NCI-H748 (cell line): ENCODE data around the gene FAM78B.

Source experiments
- DNase-seq: peaks from one replicate; lab custom pipeline; 2025; ENCODE audit not compliant: unreplicated experiment; lab: John Stamatoyannopoulos, UW

Gene FAM78B

DNA sequence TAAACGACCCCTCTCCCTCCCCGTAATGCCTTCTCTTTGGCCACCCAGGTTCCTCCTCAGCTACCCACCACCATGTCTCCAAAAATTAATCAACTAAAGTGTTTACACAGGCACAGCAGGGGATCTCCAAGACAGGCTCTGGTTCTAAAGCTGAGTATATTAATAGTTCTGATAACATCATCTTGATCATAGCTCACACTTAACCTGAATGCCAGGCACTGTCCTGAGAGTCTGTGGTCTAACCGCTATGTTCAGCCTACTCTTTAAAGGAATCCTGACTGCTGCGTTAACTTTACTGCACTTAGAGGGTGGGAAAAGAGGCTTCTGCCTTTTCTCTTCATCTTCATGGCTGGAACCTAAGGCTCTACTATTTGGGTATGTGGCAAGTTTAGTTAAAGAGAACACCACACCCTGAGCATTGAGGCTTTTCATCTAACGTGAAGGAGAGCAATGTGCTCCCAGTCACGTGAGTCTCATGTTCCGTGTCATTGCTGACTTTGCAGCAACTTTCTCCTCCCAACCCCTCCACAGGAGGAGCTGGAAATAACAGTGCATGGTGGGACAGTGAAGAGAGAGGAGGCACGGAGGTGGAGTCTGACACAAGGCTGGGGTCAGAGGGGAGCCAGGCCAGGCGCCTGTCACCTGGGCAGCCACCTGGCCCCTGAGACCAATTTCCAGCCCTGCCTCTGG, 86.4 kb downstream of the FAM78B start:
- DNase-seq: no peak

DNA sequence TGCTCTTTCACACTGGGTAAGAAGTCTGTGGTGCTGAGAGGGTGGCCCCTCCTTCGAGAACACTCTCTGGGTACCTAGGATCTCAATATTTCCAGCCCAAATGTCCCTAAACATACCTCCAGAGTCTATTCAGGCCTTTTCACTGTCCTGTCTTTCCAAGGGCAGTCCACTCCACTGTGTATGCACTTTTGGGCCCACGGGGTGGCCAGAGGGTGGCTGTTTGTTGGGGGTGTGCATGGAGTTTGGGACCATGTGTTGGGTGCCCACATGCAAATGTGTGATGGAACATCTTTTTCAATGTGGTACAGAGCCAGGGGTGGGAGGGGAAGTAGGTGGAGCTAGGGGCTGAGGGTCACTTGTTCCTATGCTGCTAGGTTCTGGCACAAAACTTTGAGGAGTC, 87.5 kb downstream of the FAM78B start:
- no peak for DNase-seq

GRCh38 chr1:166073489-166073888, 93.3 kb downstream of the FAM78B start:
- no peak for DNase-seq

- no peak for DNase-seq
Observed at GRCh38 chr1:166069390-166069789, 97.4 kb downstream of the FAM78B start.

- DNase-seq: no peak
Observed at GRCh38 chr1:166066107-166066506, 100.7 kb downstream of the FAM78B start.

DNA sequence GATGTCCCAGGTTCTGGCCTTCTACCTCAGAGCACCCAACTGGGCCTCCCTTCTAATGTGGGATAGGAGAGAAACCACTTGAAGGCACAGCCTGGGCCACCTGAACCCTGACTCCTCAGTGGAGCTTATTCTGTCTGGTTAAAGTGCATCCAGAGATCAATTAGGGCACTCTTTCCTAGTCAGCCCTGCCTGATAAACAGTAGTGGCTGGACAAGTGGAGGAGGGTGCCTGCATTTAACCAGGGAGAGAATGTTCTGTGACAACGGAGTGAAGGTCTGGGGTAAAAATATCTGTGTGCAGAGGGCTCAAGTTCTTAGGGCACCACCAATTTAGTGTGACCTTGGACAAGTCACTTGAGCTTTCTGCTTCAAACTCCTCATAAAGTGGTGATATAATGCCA, 101.8 kb downstream of the FAM78B start:
- DNase-seq: no peak

DNA sequence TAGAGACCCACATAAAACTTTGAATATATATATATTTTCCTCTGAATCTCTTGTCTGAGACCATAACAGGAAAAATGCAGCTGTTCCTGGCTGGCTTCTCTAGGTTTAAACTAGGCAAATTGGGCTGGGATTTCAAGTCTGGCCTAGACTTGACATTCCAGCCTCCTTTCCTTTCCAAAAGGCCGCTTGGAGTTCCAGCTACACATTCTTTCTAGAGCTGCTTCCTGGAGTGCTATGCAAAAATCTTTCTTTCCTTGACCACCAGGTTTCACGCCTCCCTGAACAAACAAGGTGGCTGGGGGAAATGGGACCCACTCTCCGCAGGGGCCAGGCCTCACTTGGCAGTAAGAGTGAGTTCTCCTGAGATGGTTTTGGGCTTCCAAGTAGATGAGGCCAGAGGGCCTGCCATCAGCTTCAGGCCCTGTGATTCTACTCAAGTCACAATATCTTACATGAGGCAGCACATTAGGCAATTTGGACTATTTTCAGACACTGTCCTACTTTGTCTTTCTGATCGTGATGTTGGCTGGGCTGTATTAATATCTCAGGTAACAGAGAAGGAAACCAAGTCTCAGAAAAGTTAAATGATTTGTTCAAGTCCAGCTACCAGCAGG, 102.4 kb downstream of the FAM78B start:
- DNase-seq: no peak

- DNase-seq: no peak
Observed at GRCh38 chr1:166063701-166064100, 103.1 kb downstream of the FAM78B start.

DNA sequence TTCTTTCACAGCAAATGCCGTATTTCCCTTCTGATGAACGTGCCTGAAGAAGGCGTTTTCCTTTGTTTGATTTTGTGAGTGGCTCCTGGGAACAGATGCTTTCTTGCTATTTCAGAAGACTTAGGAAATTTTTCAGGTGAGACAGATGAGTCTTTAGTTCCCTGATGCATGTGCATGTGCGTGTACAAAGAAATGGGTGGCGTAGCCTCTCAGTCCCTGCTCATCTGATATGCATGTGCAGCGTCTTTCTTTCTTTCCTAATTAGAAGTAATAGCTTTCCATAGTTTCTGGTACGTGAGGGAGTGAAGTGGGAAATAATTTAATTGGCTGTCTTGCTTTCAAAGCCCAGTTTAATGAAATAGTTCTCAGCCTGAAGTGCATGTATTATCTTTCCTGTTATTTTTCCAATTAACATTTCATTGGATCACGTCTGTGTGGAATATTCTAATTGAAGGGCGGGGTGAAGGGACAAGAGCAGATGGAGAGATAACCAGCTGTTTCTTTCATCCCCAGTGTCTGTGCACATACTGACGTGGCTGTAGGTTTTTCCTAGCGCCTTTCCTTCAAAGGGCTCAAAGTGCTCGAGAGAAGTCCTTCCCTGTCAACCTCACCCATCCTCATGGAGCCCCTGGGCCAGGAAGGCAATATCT, 104.3 kb downstream of the FAM78B start:
- DNase-seq: peak; percentile 40

DNA sequence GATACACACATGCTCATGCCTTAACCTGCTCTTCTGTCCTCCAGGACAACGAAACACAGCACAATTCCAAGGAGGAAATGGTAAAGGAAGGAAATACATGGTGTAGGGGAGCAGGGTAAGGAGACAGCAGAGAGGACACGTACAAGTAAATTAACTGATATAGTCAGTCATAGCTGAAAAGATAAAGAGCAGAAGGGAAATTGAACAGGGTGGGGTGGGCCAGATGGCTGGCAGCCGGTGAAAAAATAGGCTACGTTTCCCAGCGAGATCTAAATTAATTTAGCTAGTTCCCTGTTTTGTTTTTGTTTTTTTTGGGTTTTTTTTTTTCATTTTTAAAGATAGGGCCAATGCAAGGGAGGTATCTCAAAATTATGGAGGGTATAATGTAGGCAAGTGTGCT, 109.2 kb downstream of the FAM78B start:
- DNase-seq: no peak

DNA sequence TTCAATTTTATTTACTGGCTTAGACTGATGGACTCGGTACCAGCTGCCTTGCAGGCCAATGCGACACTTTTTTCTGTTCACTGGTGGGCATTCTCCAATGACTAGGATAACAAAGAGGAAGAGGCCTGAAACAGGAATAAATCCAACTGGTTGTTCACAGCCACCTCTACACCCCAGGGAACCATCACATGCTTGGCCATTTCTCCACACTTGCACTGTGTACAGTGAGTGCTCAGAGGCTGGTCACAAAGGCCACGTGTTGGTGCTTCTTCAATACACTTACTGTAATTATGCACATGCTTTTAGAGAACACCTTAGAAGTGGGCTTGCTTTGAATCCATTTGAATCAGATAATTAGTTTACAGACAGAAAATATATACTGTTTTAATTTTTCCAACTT, 113.4 kb downstream of the FAM78B start:
- DNase-seq: no peak

- DNase-seq: peak; percentile 84
Observed at GRCh38 chr1:166040202-166040997, 126.4 kb downstream of the FAM78B start.

DNA sequence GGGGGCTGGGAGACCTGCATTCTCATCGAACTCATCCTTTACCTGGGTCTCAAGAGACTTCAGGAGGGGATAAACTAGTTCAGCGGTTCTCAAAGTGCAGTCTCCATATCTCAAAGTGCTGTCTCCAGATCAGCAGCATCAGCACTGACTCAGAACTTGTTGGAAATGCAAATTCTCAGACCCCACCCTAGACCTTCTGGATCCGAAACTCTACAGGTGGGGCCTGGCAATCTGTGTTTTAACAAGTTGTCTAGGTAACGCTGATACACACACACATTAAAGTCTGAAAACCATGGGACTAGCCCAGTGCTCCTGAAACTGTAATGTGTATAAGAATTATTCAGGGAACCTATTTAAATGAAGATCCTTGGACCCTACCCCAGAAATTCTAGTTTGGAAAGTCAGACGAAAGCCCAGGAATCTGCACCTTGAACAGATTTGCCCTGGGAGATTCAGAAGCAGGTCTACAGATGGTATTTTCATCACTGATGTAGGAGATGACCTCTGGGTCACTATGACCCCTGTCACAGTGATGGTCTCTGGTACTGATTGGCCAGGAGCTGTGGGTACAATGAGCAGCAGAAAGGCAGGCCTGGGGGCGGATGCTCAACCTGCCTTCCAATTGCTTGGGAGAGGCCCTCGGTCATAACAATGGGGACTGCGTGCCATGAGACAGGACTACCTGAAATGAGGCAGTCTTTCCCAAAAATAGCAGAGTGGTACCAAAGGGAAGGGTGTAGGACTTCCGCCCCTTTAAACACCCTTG, 127.2 kb downstream of the FAM78B start:
- DNase-seq: no peak

- no peak for DNase-seq
Observed at GRCh38 chr1:166036092-166036491, 130.7 kb downstream of the FAM78B start.

DNA sequence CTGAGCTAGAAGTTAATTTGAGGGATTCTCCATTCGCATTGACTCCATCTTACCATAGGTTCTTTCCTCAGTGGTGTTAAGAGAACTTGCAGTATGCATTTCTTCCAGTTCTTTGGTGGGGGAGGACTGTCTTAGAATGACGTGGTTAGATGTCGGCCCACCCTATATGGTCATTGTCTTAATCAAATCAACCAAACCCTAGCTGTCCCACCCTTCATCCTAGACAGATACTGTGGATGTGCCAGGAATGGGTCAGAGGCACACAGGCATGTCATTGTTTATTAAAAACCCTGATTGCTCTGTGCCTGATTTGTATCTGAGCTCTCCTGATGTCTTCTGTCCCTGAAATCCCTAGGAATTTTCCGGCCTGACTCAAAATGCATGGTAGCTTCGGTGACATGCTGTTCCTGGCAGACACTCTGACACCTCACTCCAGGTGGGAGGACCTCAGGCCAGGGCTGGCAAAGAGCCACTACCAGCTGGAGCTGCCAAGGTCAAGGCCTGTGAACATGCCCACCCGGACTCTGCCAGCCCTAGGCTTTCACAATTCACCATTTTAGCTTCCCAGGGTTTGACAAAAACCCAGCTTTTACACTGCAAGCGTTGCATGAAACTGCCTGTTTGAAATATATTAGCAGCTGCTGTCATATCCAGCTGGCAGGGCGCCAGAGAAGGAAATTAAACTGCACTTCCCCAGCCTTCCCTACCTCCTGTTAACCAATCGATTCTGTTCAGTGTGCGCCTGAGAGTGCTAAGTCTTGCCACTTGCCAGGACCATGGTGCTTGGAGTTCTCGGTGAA, 134.0 kb downstream of the FAM78B start:
- DNase-seq: peak; percentile 37

DNA sequence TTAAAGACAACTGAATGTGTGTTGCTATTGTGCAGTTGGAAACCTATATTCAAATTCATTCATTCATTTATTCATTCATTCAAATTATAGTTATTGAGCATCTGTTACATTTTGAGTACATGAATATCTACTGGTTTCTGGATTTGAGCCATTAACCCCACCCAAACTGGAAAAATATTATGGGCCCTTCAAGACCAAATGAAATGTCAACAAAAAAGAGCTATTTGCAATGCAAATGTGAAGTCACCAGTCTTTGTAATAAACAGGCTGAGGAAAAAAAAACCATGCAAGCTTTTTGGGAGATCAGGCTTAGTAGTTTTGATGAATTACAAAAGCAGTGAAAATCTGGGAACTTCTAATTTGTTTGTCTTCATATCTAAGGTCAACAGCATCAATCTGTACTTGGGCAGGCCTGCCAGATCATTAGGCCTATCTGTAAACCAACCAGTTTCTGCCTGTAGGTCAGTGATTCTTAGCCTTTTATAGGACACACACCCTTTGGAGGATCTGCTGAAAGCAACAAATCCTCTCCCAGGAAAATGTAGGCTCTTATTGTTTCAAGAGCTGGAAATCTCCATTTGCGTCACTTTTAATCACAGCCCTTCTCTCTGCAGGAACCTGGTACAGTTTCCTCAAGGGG, 134.7 kb downstream of the FAM78B start:
- no peak for DNase-seq

DNA sequence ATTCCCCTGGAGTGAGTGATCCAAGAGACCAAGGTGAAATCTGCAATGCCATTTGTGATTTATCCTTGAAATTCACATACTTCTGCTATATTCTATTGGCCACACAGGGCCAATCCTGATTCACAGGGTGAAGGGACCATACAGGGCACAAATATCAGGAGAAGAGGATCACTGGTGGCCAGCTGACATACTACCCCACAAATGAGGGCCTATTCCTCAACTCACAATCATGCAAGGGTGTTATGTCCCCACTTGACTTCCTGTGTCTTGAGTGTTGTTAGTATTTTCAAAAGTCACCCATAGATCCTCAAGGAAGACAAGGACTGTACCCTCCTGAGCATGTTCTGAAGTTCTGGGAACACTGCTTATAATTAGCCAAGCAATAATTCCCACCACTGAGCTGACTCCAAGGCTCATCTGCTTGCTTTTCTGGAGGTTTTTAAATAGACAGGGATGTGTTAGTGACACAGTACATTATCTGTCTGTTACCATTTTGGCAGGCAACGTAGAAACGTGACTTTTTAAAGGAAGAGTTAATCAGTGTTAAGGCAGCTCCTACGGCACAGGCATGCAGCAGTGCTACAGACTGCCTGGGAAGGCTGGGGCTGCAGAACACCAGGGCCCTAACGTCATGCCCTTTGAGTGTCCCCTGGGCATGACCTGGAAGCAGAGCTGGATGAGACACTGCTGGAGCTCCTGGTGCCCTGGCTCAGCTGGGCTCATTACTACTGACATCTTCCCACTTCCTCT, 137.4 kb downstream of the FAM78B start:
- DNase-seq: no peak

GRCh38 chr1:166026555-166026954, 140.2 kb downstream of the FAM78B start:
- no peak for DNase-seq

GRCh38 chr1:166026143-166026542, 140.7 kb downstream of the FAM78B start:
- DNase-seq: no peak
